Panc1 (cell line): ENCODE data around the gene ZNF519. TPM values are rescaled to one million over a fixed set of nuclear protein-coding genes. Genes with fewer than 3 reads are reported as not detected.
"Not testable (repeated sequence)": the region's sequence is repeated elsewhere in the genome, so short reads cannot be mapped to it uniquely, and the experiment has no call there.

Source experiments
- ATAC-seq: fragments of 200-7000 bp; cut with Tn5 transposase; 2 replicates; pipeline ENCODE4 v1.9.1; 2020; ENCODE audit warnings: mild to moderate bottlenecking, moderate library complexity
- BruUV-seq: library from RNA; stranded (reverse); fragments of 400-500 nt; replicated peaks from 2 replicates; lab custom pipeline; 2021; lab: Mats Ljungman, UMichigan
- CTCF ChIA-PET: fragments of 300-600 bp; sonication (Branson Sonifier 250); formaldehyde crosslinking; loops from one replicate; lab custom pipeline; 2022; ENCODE audit warnings: antibody characterized with exemption; lab: Charles Lee
- POLR2A ChIA-PET: fragments of 300-600 bp; sonication (Branson Sonifier 250); formaldehyde crosslinking; loops from one replicate; lab custom pipeline; 2022; ENCODE audit warnings: antibody characterized with exemption; lab: Charles Lee
- DNase-seq: peaks from one replicate; pipeline ENCODE4 v3.0.0-alpha.2; 2010; ENCODE audit warnings: low read depth, low spot score
- H3K27ac ChIP-seq: 2 replicates; pipeline ENCODE4 v1.5.1; 2011; ENCODE audit warnings: mild to moderate bottlenecking, low read length, inconsistent platforms
- H3K27me3 ChIP-seq: fragments of 200-500 bp; sonication (Bioruptor generic); 2 replicates; pipeline ENCODE4 v1.6.0; 2014; ENCODE audit warnings: low read length, inconsistent platforms; ENCODE audit not compliant: control insufficient read depth, insufficient read depth
- H3K36me3 ChIP-seq: fragments of 200-500 bp; sonication (Bioruptor generic); 2 replicates; pipeline ENCODE4 v1.5.1; 2014; ENCODE audit warnings: inconsistent platforms, mild to moderate bottlenecking, low read length, moderate library complexity; ENCODE audit not compliant: control insufficient read depth, insufficient read depth
- H3K4me1 ChIP-seq: 2 replicates; pipeline ENCODE4 v1.5.1; 2011; ENCODE audit warnings: inconsistent platforms, mild to moderate bottlenecking, low read length, moderate library complexity; ENCODE audit not compliant: control insufficient read depth, insufficient read depth
- H3K4me3 ChIP-seq, 2 experiments: 2 replicates each; pipeline ENCODE4 v1.5.1; 2011 to 2012; ENCODE audit warnings: low read depth in 2 of 2, low read length in 2 of 2, mild to moderate bottlenecking in 2 of 2, inconsistent platforms in 1 of 2, moderate library complexity in 1 of 2
- H3K9me3 ChIP-seq: fragments of 200-500 bp; sonication (Bioruptor generic); 2 replicates; pipeline ENCODE4 v1.5.1; 2014; ENCODE audit warnings: low read depth, mild to moderate bottlenecking, inconsistent platforms, low read length, moderate library complexity; ENCODE audit not compliant: control insufficient read depth, insufficient read depth
- in situ Hi-C: cut with HindIII; loops from 2 replicates; pipeline ENCODE4 v1.10.0; 2016; ENCODE audit warnings: low sequenced_read_pairs, low pct_unique_long_range_greater_than_20kb
- intact Hi-C: fragments of 100-400 bp; cut with micrococcal nuclease; formaldehyde crosslinking; loops from one replicate; pipeline ENCODE4 v1.10.0; 2022; ENCODE audit not compliant: unreplicated experiment
- total RNA-seq: library from RNA; stranded (reverse); gene quantifications from one replicate; pipeline ENCODE4 v1.2.1, GENCODE V29; 2021; ENCODE audit not compliant: unreplicated experiment

Gene ZNF519
- total RNA-seq, 1 experiment from 2014 or later: 7.7 TPM

- DNase-seq, H3K27me3 ChIP-seq, POLR2A ChIA-PET, ATAC-seq, H3K9me3 ChIP-seq, H3K36me3 ChIP-seq, CTCF ChIA-PET, in situ Hi-C loops, H3K4me1 ChIP-seq, H3K4me3 ChIP-seq, intact Hi-C loops, BruUV-seq, H3K27ac ChIP-seq: not testable (repeated sequence)
These were observed 9.9 kb upstream of the ZNF519 start for GRCh38 chr18:14142177-14142576.

GRCh38 chr18:14139583-14139982 is 7.3 kb upstream of the ZNF519 start:
- CTCF ChIA-PET, H3K36me3 ChIP-seq, in situ Hi-C loops, DNase-seq, H3K27ac ChIP-seq, H3K4me1 ChIP-seq, BruUV-seq, H3K9me3 ChIP-seq, intact Hi-C loops, ATAC-seq, H3K4me3 ChIP-seq, H3K27me3 ChIP-seq, POLR2A ChIA-PET: not testable (repeated sequence)

GRCh38 chr18:14137971-14138370 is 5.7 kb upstream of the ZNF519 start:
- BruUV-seq, intact Hi-C loops, H3K4me1 ChIP-seq, in situ Hi-C loops, H3K9me3 ChIP-seq, CTCF ChIA-PET, H3K36me3 ChIP-seq, H3K27me3 ChIP-seq, ATAC-seq, H3K4me3 ChIP-seq, DNase-seq, H3K27ac ChIP-seq, POLR2A ChIA-PET: not testable (repeated sequence)

- peak; percentile 52 for ATAC-seq
- peak overlapping the region; percentile 51 for H3K27ac ChIP-seq
These were observed 452 bp downstream of the ZNF519 start for GRCh38 chr18:14131696-14132270.

GRCh38 chr18:14130804-14131203 is 1.4 kb downstream of the ZNF519 start:
- CTCF ChIA-PET, POLR2A ChIA-PET: not testable (repeated sequence)

More at GRCh38 chr18:14131696-14132270, 452 bp downstream of the ZNF519 start:
- DNase-seq, POLR2A ChIA-PET, intact Hi-C loops, CTCF ChIA-PET, H3K36me3 ChIP-seq, H3K9me3 ChIP-seq, H3K4me1 ChIP-seq, in situ Hi-C loops, H3K27me3 ChIP-seq: not testable (repeated sequence)
- peak overlapping the region; percentile 57 to 67 for H3K4me3 ChIP-seq
- TSS peak; percentile 84 for BruUV-seq

More at GRCh38 chr18:14130804-14131203, 1.4 kb downstream of the ZNF519 start:
- ATAC-seq, DNase-seq, BruUV-seq, H3K27me3 ChIP-seq, H3K4me1 ChIP-seq, in situ Hi-C loops, H3K9me3 ChIP-seq, H3K27ac ChIP-seq, intact Hi-C loops, H3K36me3 ChIP-seq: not testable (repeated sequence)
- peak overlapping the region in 1 of 2 experiments; percentile 57; a peak in 1 of 4 replicates for H3K4me3 ChIP-seq
